Body of pancreas (tissue), 4 donors: Measurements from ENCODE around the gene MEG3. TPM values are rescaled to one million over a fixed set of nuclear protein-coding genes. Genes with fewer than 3 reads are reported as not detected.

Experiments
- ATAC-seq: fragments of 150-250 bp; one replicate; pipeline ENCODE4 v1.9.1; 2016
- DNase-seq, 4 donors: peaks; one replicate each; pipeline ENCODE4 v3.0.0-alpha.2; 2019
- H3K27ac ChIP-seq, 4 donors: fragments of 200-600 bp; sonication (generic); 1 replicate in 3 of 4; 2 replicates in 1 of 4; pipeline versions ENCODE4 v1.5.1 to v1.6.1; 2016 to 2019; ENCODE audit warnings: mild to moderate bottlenecking in 1 of 4, mixed read lengths in 1 of 4, moderate library complexity in 1 of 4
- H3K27me3 ChIP-seq, 2 donors: fragments of 200-600 bp; sonication (generic); one replicate each; pipeline ENCODE4 v1.6.0; 2016; ENCODE audit warnings: mild to moderate bottlenecking in 1 of 2
- H3K36me3 ChIP-seq, 2 donors: fragments of 200-600 bp; sonication (generic); replicated peaks in 1 of 2; 2 replicates each; pipeline ENCODE4 v1.5.1; 2016; ENCODE audit warnings: low read depth in 2 of 2; ENCODE audit not compliant: insufficient read depth in 1 of 2
- H3K4me1 ChIP-seq: fragments of 200-600 bp; sonication (generic); one replicate; pipeline ENCODE4 v1.6.0; 2016
- H3K4me3 ChIP-seq, 2 donors: fragments of 200-600 bp; sonication (generic); 1 replicate in 1 of 2; 2 replicates in 1 of 2; pipeline ENCODE4 v1.5.1; 2016 to 2019
- H3K9me3 ChIP-seq, 3 donors: fragments of 200-600 bp; sonication (generic); 1 replicate in 2 of 3; 2 replicates in 1 of 3; pipeline ENCODE4 v1.5.1; 2016
- POLR2A ChIP-seq, 3 donors: fragments of 450-650 bp; IDR thresholded peaks; one replicate each; pipeline ENCODE4 v1.6.1; 2016; ENCODE audit warnings: antibody characterized with exemption in 3 of 3, mild to moderate bottlenecking in 2 of 3
- WGBS, 2 donors: methylation state at CpG; one replicate each; pipeline ENCODE4 v1.1.5; 2017; 5-methylcytosine and 5-hydroxymethylcytosine counted together
- intact Hi-C: fragments of 100-400 bp; cut with DNase I; formaldehyde crosslinking; loops from one replicate; pipeline ENCODE4 v1.15.1; 2023
- total RNA-seq, 2 donors: library from RNA; depleted of rRNA; stranded (reverse); fragments of >200 nt; gene quantifications; one replicate each; pipeline ENCODE4 v1.1.0, GENCODE V29; 2016
- TF ChIP-seq, protein P1 (sequence below), 7 experiments: fragments of 450-650 bp in 4 of 7; fragments of 200-600 bp in 3 of 7; sonication (generic) in 3 of 7; IDR thresholded peaks; one replicate each; pipeline ENCODE4 v1.5.1; 2016 to 2019; ENCODE audit warnings: antibody characterized with exemption in 7 of 7

Gene MEG3
- total RNA-seq, 2 donors from 2014 or later = 150 to 537 TPM

GRCh38 chr14:100867631-100868315, 41.9 kb downstream of the MEG3 start:
- intact Hi-C loops = no loop called here
- H3K36me3 ChIP-seq = no peaks in the 10 kb centered on the region
- H3K9me3 ChIP-seq = no peaks in the 10 kb centered on the region
- no peaks in the 10 kb centered on the region for H3K4me1 ChIP-seq
- no peak overlapping the region for H3K27ac ChIP-seq
- TF ChIP-seq, protein P1, sequence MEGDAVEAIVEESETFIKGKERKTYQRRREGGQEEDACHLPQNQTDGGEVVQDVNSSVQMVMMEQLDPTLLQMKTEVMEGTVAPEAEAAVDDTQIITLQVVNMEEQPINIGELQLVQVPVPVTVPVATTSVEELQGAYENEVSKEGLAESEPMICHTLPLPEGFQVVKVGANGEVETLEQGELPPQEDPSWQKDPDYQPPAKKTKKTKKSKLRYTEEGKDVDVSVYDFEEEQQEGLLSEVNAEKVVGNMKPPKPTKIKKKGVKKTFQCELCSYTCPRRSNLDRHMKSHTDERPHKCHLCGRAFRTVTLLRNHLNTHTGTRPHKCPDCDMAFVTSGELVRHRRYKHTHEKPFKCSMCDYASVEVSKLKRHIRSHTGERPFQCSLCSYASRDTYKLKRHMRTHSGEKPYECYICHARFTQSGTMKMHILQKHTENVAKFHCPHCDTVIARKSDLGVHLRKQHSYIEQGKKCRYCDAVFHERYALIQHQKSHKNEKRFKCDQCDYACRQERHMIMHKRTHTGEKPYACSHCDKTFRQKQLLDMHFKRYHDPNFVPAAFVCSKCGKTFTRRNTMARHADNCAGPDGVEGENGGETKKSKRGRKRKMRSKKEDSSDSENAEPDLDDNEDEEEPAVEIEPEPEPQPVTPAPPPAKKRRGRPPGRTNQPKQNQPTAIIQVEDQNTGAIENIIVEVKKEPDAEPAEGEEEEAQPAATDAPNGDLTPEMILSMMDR (IDR thresholded peaks at IDR 0.05) = no peak
- TF ChIP-seq POLR2A (IDR thresholded peaks at IDR 0.05) = no peak
- no peak for ATAC-seq
- no peak overlapping the region for H3K4me3 ChIP-seq
- DNase-seq = no peak
- WGBS, 2 donors = 74 to 79% methylated on average over 6 to 11 of the region's 13 CpGs
- no peaks in the 10 kb centered on the region for H3K27me3 ChIP-seq

DNA sequence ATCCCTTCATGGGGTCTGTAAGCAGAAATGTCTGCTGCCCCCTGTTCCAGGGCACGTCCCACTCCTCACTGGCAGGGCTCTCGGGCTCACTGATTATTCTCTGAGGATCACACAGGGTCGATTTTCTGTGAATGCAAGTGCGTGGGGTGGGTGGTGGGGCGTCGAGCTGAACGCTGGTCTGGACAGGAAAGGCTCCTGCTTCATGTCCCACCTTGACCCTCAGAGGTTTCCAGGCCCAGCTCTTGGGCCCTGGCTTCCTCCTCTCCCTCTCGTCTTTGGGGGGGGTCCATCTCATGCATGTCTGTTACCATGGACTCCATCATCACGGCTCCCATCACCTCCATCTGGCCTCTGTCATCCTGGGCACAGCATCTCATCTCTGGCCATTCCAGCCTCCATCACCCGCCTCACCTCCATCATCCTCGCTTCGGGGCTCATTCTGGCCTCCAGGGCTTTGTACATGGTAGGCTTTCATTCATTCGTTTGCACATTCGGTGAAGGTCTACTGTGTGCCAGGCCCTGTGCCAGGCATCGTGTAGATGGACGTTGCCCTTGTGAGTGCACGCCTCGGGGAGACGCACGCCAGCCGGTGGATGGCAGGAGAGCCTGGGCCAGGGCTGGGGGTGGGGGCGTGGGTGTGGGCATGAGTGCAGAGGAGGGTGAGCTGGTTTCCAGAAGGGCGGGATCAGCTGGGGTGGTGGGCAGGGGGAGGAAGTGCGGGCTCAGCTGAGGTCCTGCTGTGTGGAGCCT, 42.9 kb downstream of the MEG3 start:
- no peak for ATAC-seq
- Histone ChIP-seq H3K4me1 (no peaks in the 10 kb centered on the region), H3K27ac (no peak overlapping the region), H3K4me3 (no peak overlapping the region), H3K36me3 (no peaks in the 10 kb centered on the region), H3K9me3 (no peaks in the 10 kb centered on the region), H3K27me3 (no peaks in the 10 kb centered on the region)
- TF ChIP-seq POLR2A (IDR thresholded peaks at IDR 0.05) = no peak
- TF ChIP-seq, protein P1 (IDR thresholded peaks at IDR 0.05) = no peak
- WGBS, 2 donors = 67 to 78% methylated on average over 18 to 21 of the region's 24 CpGs
- DNase-seq = no peak
- intact Hi-C loops = no loop called here

- DNase-seq (no peak), ATAC-seq (no peak)
- no peaks in the 10 kb centered on the region for H3K4me1 ChIP-seq
- no peaks in the 10 kb centered on the region for H3K9me3 ChIP-seq
- no peak overlapping the region for H3K27ac ChIP-seq
- intact Hi-C loops = no loop called here
- H3K27me3 ChIP-seq = no peaks in the 10 kb centered on the region
- TF ChIP-seq, protein P1 (IDR thresholded peaks at IDR 0.05) = no peak
- no peak for TF ChIP-seq POLR2A (IDR thresholded peaks at IDR 0.05)
- no peaks in the 10 kb centered on the region for H3K36me3 ChIP-seq
- H3K4me3 ChIP-seq = no peak overlapping the region
- 67 to 69% methylated on average over 13 to 16 of the region's 16 CpGs for WGBS, 2 donors
These were observed 45.6 kb downstream of the MEG3 start for GRCh38 chr14:100871234-100872186.

DNA sequence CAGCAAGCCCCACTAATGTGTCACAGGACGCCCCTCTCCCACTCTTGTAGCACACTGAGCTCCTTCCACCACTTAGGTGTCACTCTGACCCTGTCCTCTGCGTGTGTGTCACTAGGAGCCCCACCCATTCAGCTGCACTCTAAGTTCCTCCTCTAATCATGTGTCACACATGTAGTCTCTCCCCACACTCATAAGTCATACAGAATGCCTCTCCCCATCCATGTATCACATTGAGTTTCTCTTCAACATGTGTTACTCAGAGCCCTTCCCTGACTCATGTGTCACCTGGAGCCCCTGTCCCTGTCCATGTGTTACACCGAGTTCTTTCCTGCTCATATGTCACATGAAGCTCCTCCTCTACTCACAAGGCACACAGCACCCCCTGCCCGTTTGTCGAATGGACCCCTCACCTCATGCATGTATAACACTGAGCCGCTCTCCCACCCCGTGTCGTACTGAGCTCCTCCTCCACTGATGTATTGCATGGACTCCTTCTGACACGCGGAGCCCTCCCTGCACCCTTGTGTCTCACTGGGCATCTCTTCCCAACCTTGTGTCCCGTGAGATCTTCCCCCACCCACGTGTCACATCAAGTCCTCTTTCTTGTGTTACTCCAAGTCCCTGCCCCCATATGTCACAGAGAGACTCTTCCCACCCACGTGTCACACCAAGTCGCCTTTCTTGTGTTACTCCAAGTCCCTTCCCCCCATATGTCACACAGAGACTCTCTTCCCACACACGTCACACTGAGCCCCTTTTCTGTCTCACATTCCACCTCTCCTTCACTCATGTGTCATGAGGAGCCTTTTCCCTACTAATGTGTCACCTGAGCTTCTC, 46.6 kb downstream of the MEG3 start:
- no peaks in the 10 kb centered on the region for H3K27me3 ChIP-seq
- no peak for TF ChIP-seq POLR2A (IDR thresholded peaks at IDR 0.05)
- TF ChIP-seq, protein P1 (IDR thresholded peaks at IDR 0.05) = no peak
- H3K4me3 ChIP-seq = no peak overlapping the region
- H3K9me3 ChIP-seq = no peaks in the 10 kb centered on the region
- H3K4me1 ChIP-seq = no peaks in the 10 kb centered on the region
- H3K36me3 ChIP-seq = no peaks in the 10 kb centered on the region
- ATAC-seq = no peak
- WGBS, 2 donors = 61 to 65% methylated on average over 15 of the region's 15 CpGs
- H3K27ac ChIP-seq = no peak overlapping the region
- intact Hi-C loops = no loop called here
- DNase-seq = no peak
